Astrocyte (in vitro differentiated cells and primary cell): ENCODE results near the gene NCOR2.

Source experiments
- EZH2 ChIP-seq: IDR thresholded peaks from 2 replicates; pipeline ENCODE4 v1.6.1; 2012; ENCODE audit warnings: mild to moderate bottlenecking, low read length, inconsistent platforms; ENCODE audit not compliant: insufficient read depth
- TF ChIP-seq, protein P1 (sequence below): IDR thresholded peaks from 2 replicates; pipeline ENCODE4 v1.5.1; 2011; ENCODE audit warnings: low read depth, mild to moderate bottlenecking, inconsistent platforms, low read length, moderate library complexity; ENCODE audit not compliant: insufficient read depth

DNA sequence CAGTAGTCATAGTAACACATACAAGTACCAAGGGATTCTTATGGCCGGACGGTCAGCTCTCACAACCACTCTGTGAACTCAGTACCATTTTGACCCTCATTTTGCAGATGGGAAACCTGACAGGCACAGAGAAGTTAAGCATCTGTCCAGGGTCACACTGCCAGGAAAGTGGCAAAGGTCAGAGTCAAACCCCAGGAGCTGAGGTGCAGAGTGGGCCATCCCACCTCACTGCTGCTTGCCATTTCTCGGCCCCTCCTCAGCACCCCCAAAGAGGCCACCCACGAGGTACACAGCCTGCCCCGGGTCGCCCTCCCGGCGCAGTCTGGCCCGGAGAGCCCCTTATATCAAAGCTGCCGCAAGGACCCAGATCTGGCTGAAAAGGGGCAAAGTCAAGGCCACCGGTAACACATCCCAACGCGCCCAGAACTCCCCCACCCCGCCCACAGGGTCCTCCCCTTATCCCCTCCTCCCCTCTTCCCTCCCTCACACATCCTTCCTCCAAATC is 1.7 kb downstream of the NCOR2 start:
- TF ChIP-seq, protein P1, sequence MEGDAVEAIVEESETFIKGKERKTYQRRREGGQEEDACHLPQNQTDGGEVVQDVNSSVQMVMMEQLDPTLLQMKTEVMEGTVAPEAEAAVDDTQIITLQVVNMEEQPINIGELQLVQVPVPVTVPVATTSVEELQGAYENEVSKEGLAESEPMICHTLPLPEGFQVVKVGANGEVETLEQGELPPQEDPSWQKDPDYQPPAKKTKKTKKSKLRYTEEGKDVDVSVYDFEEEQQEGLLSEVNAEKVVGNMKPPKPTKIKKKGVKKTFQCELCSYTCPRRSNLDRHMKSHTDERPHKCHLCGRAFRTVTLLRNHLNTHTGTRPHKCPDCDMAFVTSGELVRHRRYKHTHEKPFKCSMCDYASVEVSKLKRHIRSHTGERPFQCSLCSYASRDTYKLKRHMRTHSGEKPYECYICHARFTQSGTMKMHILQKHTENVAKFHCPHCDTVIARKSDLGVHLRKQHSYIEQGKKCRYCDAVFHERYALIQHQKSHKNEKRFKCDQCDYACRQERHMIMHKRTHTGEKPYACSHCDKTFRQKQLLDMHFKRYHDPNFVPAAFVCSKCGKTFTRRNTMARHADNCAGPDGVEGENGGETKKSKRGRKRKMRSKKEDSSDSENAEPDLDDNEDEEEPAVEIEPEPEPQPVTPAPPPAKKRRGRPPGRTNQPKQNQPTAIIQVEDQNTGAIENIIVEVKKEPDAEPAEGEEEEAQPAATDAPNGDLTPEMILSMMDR = no peak
- no peak for TF ChIP-seq EZH2
